Measurements from ENCODE around the gene PTPRA. TPM values are rescaled to one million over a fixed set of nuclear protein-coding genes. Genes with fewer than 3 reads are reported as not detected.

The PTPRA gene
- total RNA-seq, 2 experiments from 2014 or later, result 42.0 to 43.1 TPM

- Mint-ChIP-seq H3K36me3 (ENCODE audit: low read depth) (peaks cover 27% of the 10 kb centered on the region), H3K4me3 (no peak overlapping the region), H3K27me3 (no peaks in the 10 kb centered on the region), H3K4me1 (ENCODE audit: low read depth) (peaks cover 19% of the 10 kb centered on the region), H3K27ac (no peak overlapping the region), H3K9me3 (no peaks in the 10 kb centered on the region)
- DNase-seq (no peak), ATAC-seq (no peak)
- no peak for TF ChIP-seq CTCF (IDR thresholded peaks at IDR 0.05)
- POLR2A ChIA-PET, result interaction anchor here (0.5 to 1.2 kb wide), 2 partner anchors 14 to 33 kb away, joined by 3 to 4 read pairs; no protein-coding TSS in a partner anchor
- CTCF ChIA-PET, result no interaction called here
- intact Hi-C loops (cut with micrococcal nuclease), result no loop called here
Observed at GRCh38 chr20:2837221-2837960, 35.9 kb upstream of the PTPRA start.

GRCh38 chr20:2838170-2838797, 35.0 kb upstream of the PTPRA start:
- POLR2A ChIA-PET, result interaction anchor here (0.5 to 1.2 kb wide), 2 partner anchors 13 to 32 kb away, joined by 3 to 4 read pairs; no protein-coding TSS in a partner anchor
- no peak for TF ChIP-seq CTCF (IDR thresholded peaks at IDR 0.05)
- ATAC-seq (no peak), DNase-seq (no peak)
- Mint-ChIP-seq H3K36me3 (ENCODE audit: low read depth) (peaks cover 27% of the 10 kb centered on the region), H3K9me3 (no peaks in the 10 kb centered on the region), H3K27ac (no peak overlapping the region), H3K27me3 (no peaks in the 10 kb centered on the region), H3K4me3 (peak overlapping the region; percentile 33), H3K4me1 (ENCODE audit: low read depth) (peaks cover 19% of the 10 kb centered on the region)
- CTCF ChIA-PET, result no interaction called here
- intact Hi-C loops (cut with micrococcal nuclease), result no loop called here

- ChIA-PET CTCF (interaction anchor here (0.6 to 2.0 kb wide), 2 partner anchors 27 to 86 kb away, joined by 4 to 6 read pairs; no protein-coding TSS in a partner anchor), POLR2A (interaction anchor here (0.7 to 3.0 kb wide), 13 partner anchors 10 to 263 kb away, joined by 3 to 10 read pairs (median 4); partner anchors contain the start of genes CPXM1, NOP56 and PTPRA)
- intact Hi-C loops (cut with micrococcal nuclease), result no loop called here
- Mint-ChIP-seq H3K9me3 (no peaks in the 10 kb centered on the region), H3K27ac (peak overlapping the region; percentile 84), H3K4me3 (peak overlapping the region; percentile 83), H3K27me3 (no peaks in the 10 kb centered on the region), H3K4me1 (ENCODE audit: low read depth) (peaks cover 25% of the 10 kb centered on the region), H3K36me3 (ENCODE audit: low read depth) (peaks cover 27% of the 10 kb centered on the region)
- ATAC-seq (no peak), DNase-seq (no peak)
- TF ChIP-seq CTCF (IDR thresholded peaks at IDR 0.05), result no peak
Observed at GRCh38 chr20:2838847-2839671, 34.2 kb upstream of the PTPRA start.

- Mint-ChIP-seq H3K4me3 (peak overlapping the region; percentile 83), H3K27me3 (no peaks in the 10 kb centered on the region), H3K9me3 (no peaks in the 10 kb centered on the region), H3K27ac (peak overlapping the region; percentile 84), H3K4me1 (ENCODE audit: low read depth) (peaks cover 31% of the 10 kb centered on the region), H3K36me3 (ENCODE audit: low read depth) (peaks cover 27% of the 10 kb centered on the region)
- CTCF ChIA-PET, result interaction anchor here (2.0 kb wide), 1 partner anchor 26 kb away, joined by 6 read pairs; no protein-coding TSS in a partner anchor
- POLR2A ChIA-PET, result interaction anchor here (0.6 to 3.0 kb wide), 16 partner anchors 10 to 332 kb away, joined by 3 to 10 read pairs (median 4); partner anchors contain the start of genes CPXM1, NOP56 and PTPRA
- ATAC-seq (no peak), DNase-seq (no peak)
- intact Hi-C loops (cut with micrococcal nuclease), result no loop called here
- no peak for TF ChIP-seq CTCF (IDR thresholded peaks at IDR 0.05)
Observed at GRCh38 chr20:2839732-2840137, 33.5 kb upstream of the PTPRA start.

Data from activated CD8-positive, alpha-beta T cell treated with anti-CD3 and anti-CD28 coated beads for 36 hours (primary cell).